ENCODE measurements around the gene PHF20. TPM values are rescaled to one million over a fixed set of nuclear protein-coding genes. Genes with fewer than 3 reads are reported as not detected.

The PHF20 gene
- total RNA-seq, 2 experiments from 2014 or later: 57.9 to 58.8 TPM

GRCh38 chr20:35771367-35771688, 487 bp upstream of the PHF20 start:
- CTCF ChIA-PET: interaction anchor here (1.0 to 1.9 kb wide), 7 partner anchors 8 to 183 kb away, joined by 3 to 12 read pairs (median 3); partner anchors contain the start of genes RBM39 and SCAND1
- POLR2A ChIA-PET: interaction anchor here (0.7 to 16.3 kb wide), 11 partner anchors 15 to 183 kb away, joined by 3 to 339 read pairs (median 6); partner anchors contain the start of genes CPNE1, RBM12, RBM39 and SCAND1
- Mint-ChIP-seq H3K4me1 (ENCODE audit: low read depth) (peaks cover 63% of the 10 kb centered on the region), H3K9me3 (peaks cover 6% of the 10 kb centered on the region), H3K27me3 (no peaks in the 10 kb centered on the region), H3K36me3 (ENCODE audit: low read depth) (peaks cover 25% of the 10 kb centered on the region), H3K4me3 (peak overlapping the region; percentile 51), H3K27ac (peak overlapping the region; percentile 89)
- TF ChIP-seq CTCF (IDR thresholded peaks at IDR 0.05): no peak
- intact Hi-C loops (cut with micrococcal nuclease): no loop called here
- ATAC-seq: no peak
- DNase-seq: no peak

- Mint-ChIP-seq H3K27me3 (no peaks in the 10 kb centered on the region), H3K9me3 (peaks cover 6% of the 10 kb centered on the region), H3K36me3 (ENCODE audit: low read depth) (peaks cover 32% of the 10 kb centered on the region), H3K4me1 (ENCODE audit: low read depth) (peaks cover 72% of the 10 kb centered on the region), H3K27ac (peak overlapping the region; percentile 90), H3K4me3 (peak overlapping the region; percentile 79)
- no peak for TF ChIP-seq CTCF (IDR thresholded peaks at IDR 0.05)
- intact Hi-C loops (cut with micrococcal nuclease): no loop called here
- CTCF ChIA-PET: interaction anchor here (0.7 to 1.9 kb wide), 4 partner anchors 23 to 182 kb away, joined by 3 to 12 read pairs (median 6); partner anchors contain the start of genes RBM39 and SCAND1
- ATAC-seq: no peak
- DNase-seq: no peak
- POLR2A ChIA-PET: interaction anchor here (0.8 to 16.3 kb wide), 11 partner anchors 22 to 182 kb away, joined by 3 to 339 read pairs (median 4); partner anchors contain the start of genes CPNE1, RBM12, RBM39 and SCAND1
Measured at GRCh38 chr20:35772563-35773058, 796 bp downstream of the PHF20 start.

GRCh38 chr20:35773154-35773751, 1.4 kb downstream of the PHF20 start:
- Mint-ChIP-seq H3K9me3 (peaks cover 6% of the 10 kb centered on the region), H3K36me3 (ENCODE audit: low read depth) (peaks cover 32% of the 10 kb centered on the region), H3K27ac (peak overlapping the region; percentile 90), H3K4me3 (peak overlapping the region; percentile 79), H3K4me1 (ENCODE audit: low read depth) (peaks cover 67% of the 10 kb centered on the region), H3K27me3 (no peaks in the 10 kb centered on the region)
- ChIA-PET CTCF (interaction anchor here (0.7 to 1.9 kb wide), 2 partner anchors 23 to 181 kb away, joined by 3 to 9 read pairs; partner anchors contain the start of gene SCAND1), POLR2A (interaction anchor here (0.9 to 16.3 kb wide), 6 partner anchors 26 to 181 kb away, joined by 3 to 339 read pairs (median 9); partner anchors contain the start of genes CPNE1, RBM12, RBM39 and SCAND1)
- DNase-seq (peak; percentile 53), ATAC-seq (no peak)
- TF ChIP-seq CTCF (IDR thresholded peaks at IDR 0.05): no peak
- intact Hi-C loops (cut with micrococcal nuclease): no loop called here

GRCh38 chr20:35774391-35774790, 2.6 kb downstream of the PHF20 start:
- Mint-ChIP-seq H3K27me3 (no peaks in the 10 kb centered on the region), H3K4me3 (peak overlapping the region; percentile 79), H3K9me3 (peaks cover 6% of the 10 kb centered on the region), H3K27ac (peak overlapping the region; percentile 90), H3K4me1 (ENCODE audit: low read depth) (peaks cover 59% of the 10 kb centered on the region), H3K36me3 (ENCODE audit: low read depth) (peaks cover 39% of the 10 kb centered on the region)
- DNase-seq (no peak), ATAC-seq (no peak)
- intact Hi-C loops (cut with micrococcal nuclease): no loop called here
- TF ChIP-seq CTCF (IDR thresholded peaks at IDR 0.05): no peak
- ChIA-PET CTCF (interaction anchor here (0.9 kb wide), 1 partner anchor 31 kb away, joined by 3 read pairs; no protein-coding TSS in a partner anchor), POLR2A (interaction anchor here (1.2 to 16.3 kb wide), 2 partner anchors 36 to 59 kb away, joined by 3 to 339 read pairs; partner anchors contain the start of gene RBM39)
